AG04449 (cell line): Measurements from ENCODE around the gene ARHGEF4.

Experiments
- CTCF ChIA-PET: fragments of 350-600 bp; formaldehyde crosslinking; extraction: SDS; loops from one replicate; lab custom pipeline; 2021; ENCODE audit warnings: antibody characterized with exemption; lab: Yijun Ruan, JAX
- POLR2A ChIA-PET: fragments of 400-600, 350-600 bp; formaldehyde crosslinking; extraction: SDS; loops from one replicate; lab custom pipeline; 2020; ENCODE audit warnings: antibody characterized with exemption, inconsistent platforms; lab: Yijun Ruan, JAX
- DNase-seq: peaks from one replicate; pipeline ENCODE4 v3.0.0-alpha.2; 2010; ENCODE audit warnings: low read depth, low spot score
- H3K4me3 ChIP-seq: 2 replicates; pipeline ENCODE4 v1.5.1; 2011; ENCODE audit warnings: low read depth, mild to moderate bottlenecking, control low read depth, low read length
- CTCF ChIP-seq: IDR thresholded peaks from one replicate; pipeline ENCODE4 v1.5.1; 2011; ENCODE audit warnings: mild to moderate bottlenecking, moderate library complexity, low read length, control low read depth, inconsistent platforms; ENCODE audit not compliant: insufficient read depth; ENCODE audit errors: missing control alignments

ARHGEF4 gene

GRCh38 chr2:131031875-131032274 lies 195.2 kb downstream of the ARHGEF4 start:
- no peak for DNase-seq
- no peak overlapping the region for H3K4me3 ChIP-seq
- CTCF ChIA-PET = interaction anchor here (1.0 kb wide), 1 partner anchor 12 kb away, joined by 3 read pairs; no protein-coding TSS in a partner anchor
- POLR2A ChIA-PET = no interaction called here
- no peak for TF ChIP-seq CTCF

- no peak for DNase-seq
- TF ChIP-seq CTCF = no peak
- H3K4me3 ChIP-seq = no peak overlapping the region
- CTCF ChIA-PET = interaction anchor here (1.0 kb wide), 1 partner anchor 13 kb away, joined by 3 read pairs; no protein-coding TSS in a partner anchor
- POLR2A ChIA-PET = no interaction called here
Observed at GRCh38 chr2:131032393-131032836, 195.7 kb downstream of the ARHGEF4 start.

DNA sequence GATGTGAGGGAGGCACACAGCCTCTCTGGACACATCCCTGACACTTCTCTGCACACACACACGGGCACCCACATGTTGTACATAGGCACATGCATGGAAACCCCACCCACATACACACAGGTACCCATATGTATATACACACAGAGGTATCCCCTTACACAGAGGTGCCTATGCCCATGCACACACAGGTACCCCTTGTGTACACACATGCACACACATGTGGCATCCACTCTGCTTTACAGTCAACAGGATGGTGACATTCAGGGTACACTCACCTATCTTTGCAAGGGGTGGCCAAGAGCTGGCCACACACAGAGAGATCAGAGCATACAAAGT lies 197.0 kb downstream of the ARHGEF4 start:
- CTCF ChIA-PET = interaction anchor here (1.0 to 1.3 kb wide), 2 partner anchors 10 to 18 kb away, joined by 3 read pairs; no protein-coding TSS in a partner anchor
- POLR2A ChIA-PET = no interaction called here
- TF ChIP-seq CTCF = no peak
- no peak for DNase-seq
- no peak overlapping the region for H3K4me3 ChIP-seq

DNA sequence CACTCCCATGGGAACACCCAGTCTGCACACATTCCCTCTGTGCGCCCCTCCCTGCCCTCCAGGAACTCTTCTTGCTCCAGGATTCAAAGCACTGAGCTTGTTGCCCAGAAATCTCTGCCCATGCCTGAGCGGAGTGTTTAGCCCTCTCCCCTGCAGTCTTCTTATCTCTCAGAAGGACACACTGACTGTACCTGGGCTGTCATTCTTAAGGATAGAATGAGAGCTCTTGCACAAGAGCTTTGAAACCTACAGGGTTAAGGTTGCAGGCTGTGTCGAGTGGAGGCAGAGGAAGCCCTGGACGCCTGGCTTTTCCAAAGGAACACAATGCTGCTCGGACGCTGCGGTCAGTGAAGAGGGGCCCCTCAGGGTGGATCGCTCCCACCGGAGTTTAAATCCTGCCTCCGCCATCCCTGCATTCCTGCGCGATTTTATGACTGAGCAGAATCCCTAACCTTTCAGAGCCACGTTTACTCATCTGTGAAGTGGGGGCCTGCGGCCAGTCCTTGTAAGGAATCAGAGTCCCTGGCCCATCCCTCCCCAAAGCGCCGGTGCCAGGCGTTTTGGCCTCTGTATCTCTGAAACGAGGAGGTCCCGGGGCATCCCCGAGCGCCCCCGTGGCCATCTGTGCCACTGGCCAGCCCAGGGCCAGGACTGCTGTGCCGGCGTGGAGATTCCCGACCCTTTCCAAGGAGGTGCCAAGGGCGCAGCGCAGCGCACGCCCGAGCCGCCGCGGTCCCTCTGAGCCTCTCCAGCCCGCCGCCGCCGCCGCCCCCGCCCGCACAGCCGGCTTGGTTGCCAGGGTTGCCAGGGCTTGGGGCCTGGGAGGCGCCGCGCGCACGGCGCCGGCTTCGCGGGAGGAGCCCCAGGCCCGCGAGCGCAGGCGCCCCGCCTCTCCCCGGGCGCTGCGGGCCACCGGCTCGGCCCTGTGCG lies 197.7 kb downstream of the ARHGEF4 start:
- H3K4me3 ChIP-seq = peak overlapping the region; percentile 50
- DNase-seq = no peak
- POLR2A ChIA-PET = no interaction called here
- CTCF ChIA-PET = interaction anchor here (1.0 to 1.3 kb wide), 2 partner anchors 10 to 17 kb away, joined by 3 read pairs; no protein-coding TSS in a partner anchor
- no peak for TF ChIP-seq CTCF

- no peak for DNase-seq
- CTCF ChIA-PET = no interaction called here
- peak overlapping the region; percentile 50 for H3K4me3 ChIP-seq
- TF ChIP-seq CTCF = no peak
- POLR2A ChIA-PET = no interaction called here
Observed at GRCh38 chr2:131035112-131035825, 198.6 kb downstream of the ARHGEF4 start.

GRCh38 chr2:131035826-131036231 lies 199.1 kb downstream of the ARHGEF4 start:
- ChIA-PET POLR2A (no interaction called here), CTCF (interaction anchor here (0.6 kb wide), 1 partner anchor 1785 kb away, joined by 4 read pairs; no protein-coding TSS in a partner anchor)
- no peak for TF ChIP-seq CTCF
- no peak for DNase-seq
- peak overlapping the region; percentile 50 for H3K4me3 ChIP-seq
